ENCODE measurements around the gene CDH23. TPM values are rescaled to one million over a fixed set of nuclear protein-coding genes. Genes with fewer than 3 reads are reported as not detected.

The CDH23 gene
- total RNA-seq, 4 donors from 2014 or later = 7.1 to 56.2 (median 25.4) TPM

DNA sequence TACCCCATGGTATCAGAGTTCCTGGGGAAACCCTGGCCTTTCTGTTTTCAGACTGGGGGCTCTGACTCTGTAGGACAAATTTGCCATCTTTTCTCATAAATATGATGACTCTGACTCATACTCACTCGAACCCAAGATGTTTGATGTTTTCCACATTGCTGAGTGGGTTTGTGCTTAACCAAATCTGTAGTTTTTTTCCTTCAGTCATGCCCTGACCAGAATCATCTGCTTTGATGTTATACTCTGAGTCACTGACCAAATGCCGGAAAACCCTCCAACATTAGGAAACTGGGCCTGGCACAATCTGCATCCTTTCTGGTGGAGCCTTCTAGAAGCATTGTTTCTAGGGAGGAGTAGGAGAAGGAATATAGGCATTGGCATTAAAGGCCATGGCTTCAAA is 204.1 kb downstream of the CDH23 start:
- TF ChIP-seq, protein P1, sequence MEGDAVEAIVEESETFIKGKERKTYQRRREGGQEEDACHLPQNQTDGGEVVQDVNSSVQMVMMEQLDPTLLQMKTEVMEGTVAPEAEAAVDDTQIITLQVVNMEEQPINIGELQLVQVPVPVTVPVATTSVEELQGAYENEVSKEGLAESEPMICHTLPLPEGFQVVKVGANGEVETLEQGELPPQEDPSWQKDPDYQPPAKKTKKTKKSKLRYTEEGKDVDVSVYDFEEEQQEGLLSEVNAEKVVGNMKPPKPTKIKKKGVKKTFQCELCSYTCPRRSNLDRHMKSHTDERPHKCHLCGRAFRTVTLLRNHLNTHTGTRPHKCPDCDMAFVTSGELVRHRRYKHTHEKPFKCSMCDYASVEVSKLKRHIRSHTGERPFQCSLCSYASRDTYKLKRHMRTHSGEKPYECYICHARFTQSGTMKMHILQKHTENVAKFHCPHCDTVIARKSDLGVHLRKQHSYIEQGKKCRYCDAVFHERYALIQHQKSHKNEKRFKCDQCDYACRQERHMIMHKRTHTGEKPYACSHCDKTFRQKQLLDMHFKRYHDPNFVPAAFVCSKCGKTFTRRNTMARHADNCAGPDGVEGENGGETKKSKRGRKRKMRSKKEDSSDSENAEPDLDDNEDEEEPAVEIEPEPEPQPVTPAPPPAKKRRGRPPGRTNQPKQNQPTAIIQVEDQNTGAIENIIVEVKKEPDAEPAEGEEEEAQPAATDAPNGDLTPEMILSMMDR (IDR thresholded peaks at IDR 0.05) = no peak
- no peak for TF ChIP-seq POLR2A (IDR thresholded peaks at IDR 0.05)
- Histone ChIP-seq H3K4me3 (no peak overlapping the region), H3K27ac (peak overlapping the region in 1 of 2 donors; percentile 54), H3K9me3 (no peaks in the 10 kb centered on the region), H3K36me3 (no peaks in the 10 kb centered on the region), H3K27me3 (no peaks in the 10 kb centered on the region), H3K4me1 (peaks cover 0 to 8% of the 10 kb centered on the region in 2 donors)
- intact Hi-C loops (cut with DNase I; ENCODE audit: low total_unique reads) = no loop called here
- peak in 1 of 2 donors; percentile 39 for DNase-seq

DNA sequence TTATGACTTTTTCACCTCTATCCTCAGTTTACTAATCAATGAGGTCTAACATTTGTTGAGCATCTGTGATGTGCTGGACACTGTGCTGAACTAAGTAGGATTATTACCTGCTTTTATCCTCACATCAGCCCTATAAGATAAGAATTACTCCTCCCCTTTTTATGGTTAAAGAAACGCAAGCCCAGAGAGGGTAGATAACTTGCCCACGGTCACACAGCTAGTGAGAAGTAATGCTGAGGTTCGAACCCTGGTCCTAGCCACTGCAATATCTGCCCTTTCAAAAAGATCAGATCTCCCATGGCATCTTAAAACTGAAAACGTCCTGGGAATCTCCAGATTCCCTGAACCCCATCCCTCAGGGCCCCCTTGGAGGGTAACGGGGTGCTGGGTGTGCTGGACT is 204.6 kb downstream of the CDH23 start:
- Histone ChIP-seq H3K4me1 (peaks cover 0 to 8% of the 10 kb centered on the region in 2 donors), H3K27ac (no peak overlapping the region), H3K9me3 (no peaks in the 10 kb centered on the region), H3K4me3 (no peak overlapping the region), H3K36me3 (no peaks in the 10 kb centered on the region), H3K27me3 (no peaks in the 10 kb centered on the region)
- intact Hi-C loops (cut with DNase I; ENCODE audit: low total_unique reads) = no loop called here
- DNase-seq = no peak
- TF ChIP-seq, protein P1 (IDR thresholded peaks at IDR 0.05) = no peak
- TF ChIP-seq POLR2A (IDR thresholded peaks at IDR 0.05) = no peak

DNA sequence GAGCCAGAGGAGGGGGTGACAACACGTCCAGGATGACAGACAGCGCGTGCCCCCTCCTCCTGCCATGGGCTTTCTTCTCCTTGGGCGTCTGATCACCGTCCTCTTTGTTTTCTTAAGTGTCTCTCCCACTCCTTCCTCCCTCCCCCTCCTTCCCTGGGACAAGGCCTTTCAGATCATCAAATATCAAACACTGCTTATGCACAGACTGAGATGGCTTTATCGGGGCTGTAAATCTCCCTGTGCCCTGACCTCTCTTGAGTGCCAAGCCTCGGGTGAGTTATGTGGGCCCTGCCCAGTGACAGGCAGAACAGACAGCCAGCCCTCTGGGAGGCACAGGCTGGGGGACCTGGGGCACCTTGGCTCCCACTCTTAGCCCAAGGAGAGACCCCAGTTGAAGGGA is 206.4 kb downstream of the CDH23 start:
- Histone ChIP-seq H3K4me3 (no peak overlapping the region), H3K27me3 (no peaks in the 10 kb centered on the region), H3K27ac (no peak overlapping the region), H3K36me3 (no peaks in the 10 kb centered on the region), H3K9me3 (no peaks in the 10 kb centered on the region), H3K4me1 (no peaks in the 10 kb centered on the region)
- no peak for TF ChIP-seq POLR2A (IDR thresholded peaks at IDR 0.05)
- TF ChIP-seq, protein P1 (IDR thresholded peaks at IDR 0.05) = no peak
- intact Hi-C loops (cut with DNase I; ENCODE audit: low total_unique reads) = no loop called here
- no peak for DNase-seq

DNA sequence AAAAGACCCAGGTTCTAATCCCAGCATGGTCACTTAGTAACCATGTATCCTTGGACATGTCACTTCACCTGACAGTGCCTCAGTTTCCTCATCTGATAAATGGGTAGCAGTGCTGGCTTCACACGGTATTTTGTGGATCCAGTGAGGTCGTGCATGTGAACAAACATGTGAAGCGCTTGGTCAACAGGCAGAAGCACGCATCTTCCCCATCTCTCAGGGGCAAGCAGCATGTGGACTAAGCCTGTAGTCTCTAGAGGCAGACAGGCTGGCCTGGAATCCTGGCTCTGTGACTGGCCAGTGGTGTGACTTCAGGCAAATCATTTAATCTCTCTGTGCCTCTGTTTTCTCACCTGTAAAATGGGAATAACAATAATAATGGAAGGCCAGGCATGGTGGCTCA is 207.0 kb downstream of the CDH23 start:
- intact Hi-C loops (cut with DNase I; ENCODE audit: low total_unique reads) = no loop called here

DNA sequence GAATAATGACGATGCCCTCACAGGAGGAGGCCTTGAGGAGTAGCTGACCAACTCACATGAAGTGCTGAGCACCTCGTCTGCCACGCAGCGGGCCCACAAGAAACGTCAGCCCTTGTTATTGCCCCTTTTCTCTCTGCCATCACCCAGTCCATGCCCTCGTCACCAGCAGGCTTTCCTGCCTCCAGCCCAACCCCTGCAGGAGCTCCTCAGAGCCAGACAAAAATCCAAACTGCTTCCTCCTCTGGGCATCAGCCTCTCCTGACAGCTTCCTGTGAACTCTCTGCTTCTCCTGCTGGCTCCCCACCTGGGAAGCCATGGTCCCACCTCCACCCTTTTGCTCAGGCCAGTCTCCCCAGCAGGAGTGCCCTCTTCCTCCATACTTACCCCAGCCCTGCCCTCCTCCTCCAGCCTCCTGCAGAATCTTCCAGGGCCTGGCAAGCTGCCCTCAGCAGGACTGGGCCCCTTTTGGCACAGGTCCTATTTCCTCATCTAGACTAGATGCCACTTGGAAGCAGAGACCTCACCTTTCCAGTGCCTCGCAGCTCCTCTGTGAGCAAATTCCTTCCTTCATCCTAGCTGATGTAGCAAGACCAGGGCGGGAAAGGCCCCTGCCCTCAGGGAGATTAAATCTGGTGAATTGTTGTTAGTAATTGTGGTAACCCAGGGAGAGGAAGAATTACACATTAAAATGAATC is 207.8 kb downstream of the CDH23 start:
- Histone ChIP-seq H3K4me3 (no peak overlapping the region), H3K36me3 (no peaks in the 10 kb centered on the region), H3K9me3 (no peaks in the 10 kb centered on the region), H3K27me3 (no peaks in the 10 kb centered on the region), H3K27ac (no peak overlapping the region), H3K4me1 (no peaks in the 10 kb centered on the region)
- intact Hi-C loops (cut with DNase I; ENCODE audit: low total_unique reads) = no loop called here
- no peak for DNase-seq
- TF ChIP-seq POLR2A (IDR thresholded peaks at IDR 0.05) = no peak
- TF ChIP-seq, protein P1 (IDR thresholded peaks at IDR 0.05) = no peak

More for the DNA sequence above, 207.0 kb downstream of the CDH23 start:
- Histone ChIP-seq H3K27ac (no peak overlapping the region), H3K4me1 (no peaks in the 10 kb centered on the region), H3K36me3 (no peaks in the 10 kb centered on the region), H3K4me3 (no peak overlapping the region), H3K27me3 (no peaks in the 10 kb centered on the region), H3K9me3 (no peaks in the 10 kb centered on the region)
- no peak for TF ChIP-seq POLR2A (IDR thresholded peaks at IDR 0.05)
- TF ChIP-seq, protein P1 (IDR thresholded peaks at IDR 0.05) = no peak
- DNase-seq = no peak

Measured in uterus (tissue), 4 donors.